Endothelial cell (in vitro differentiated cells): Measurements from ENCODE around the gene OMA1. TPM values are rescaled to one million over a fixed set of nuclear protein-coding genes. Genes with fewer than 3 reads are reported as not detected.

ENCODE experiments used
- DNase-seq: peaks from one replicate; pipeline ENCODE4 v3.0.0; 2021; ENCODE audit warnings: low spot score
- H3K27ac Mint-ChIP-seq: one replicate; pipeline ENCODE4 v1.8.0; 2021; ENCODE audit warnings: mixed read lengths, inconsistent platforms; ENCODE audit not compliant: unreplicated experiment
- H3K27me3 Mint-ChIP-seq: one replicate; pipeline ENCODE4 v1.8.0; 2021; ENCODE audit warnings: mild to moderate bottlenecking, moderate library complexity, mixed read lengths, inconsistent platforms; ENCODE audit not compliant: unreplicated experiment
- H3K36me3 Mint-ChIP-seq: one replicate; pipeline ENCODE4 v1.8.0; 2021; ENCODE audit warnings: mild to moderate bottlenecking, low read depth, mixed read lengths, inconsistent platforms; ENCODE audit not compliant: unreplicated experiment
- H3K4me1 Mint-ChIP-seq: one replicate; pipeline ENCODE4 v1.8.0; 2021; ENCODE audit warnings: mild to moderate bottlenecking, mixed read lengths, inconsistent platforms; ENCODE audit not compliant: unreplicated experiment
- H3K4me3 Mint-ChIP-seq: one replicate; pipeline ENCODE4 v1.8.0; 2021; ENCODE audit warnings: mild to moderate bottlenecking, mixed read lengths, inconsistent platforms; ENCODE audit not compliant: unreplicated experiment
- H3K9me3 Mint-ChIP-seq: one replicate; pipeline ENCODE4 v1.8.0; 2021; ENCODE audit warnings: mixed read lengths, inconsistent platforms; ENCODE audit not compliant: unreplicated experiment
- total RNA-seq: library from RNA; stranded (reverse); fragmentation: NEBNext Ultra II Directional; extraction: Animal tissue kit (Norgen Biotek cat#: 25700); gene quantifications from one replicate; pipeline ENCODE4 v1.2.1, GENCODE V29; 2021; ENCODE audit not compliant: unreplicated experiment
- TF ChIP-seq, protein P1 (sequence below): fragments of 200-600 bp; sonication (generic); IDR thresholded peaks from one replicate; pipeline ENCODE4 v1.5.0; 2021; ENCODE audit warnings: antibody characterized with exemption; ENCODE audit not compliant: unreplicated experiment

Gene OMA1
- total RNA-seq, 1 donor from 2014 or later: 7.6 TPM

DNA sequence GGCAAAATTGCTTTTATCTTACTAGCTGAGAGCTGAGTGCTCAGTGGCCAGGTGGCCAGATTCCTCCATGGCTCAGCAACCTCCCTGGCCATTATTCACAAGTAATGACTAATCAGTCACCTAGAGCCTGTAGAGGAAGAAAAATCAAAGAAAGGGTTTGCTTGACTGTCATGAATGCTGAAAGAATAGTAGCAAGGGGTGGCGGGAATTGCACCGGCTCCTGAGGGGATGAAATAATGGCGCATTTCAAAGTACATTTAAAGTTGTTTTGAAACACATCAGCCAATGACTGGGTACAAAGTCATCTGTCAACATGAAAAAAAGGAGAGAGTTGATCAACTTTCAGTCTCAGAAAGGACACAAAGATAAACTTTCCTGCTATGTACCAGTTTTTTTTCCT is 99.5 kb downstream of the OMA1 start:
- H3K9me3 Mint-ChIP-seq: no peaks in the 10 kb centered on the region
- no peaks in the 10 kb centered on the region for H3K4me1 Mint-ChIP-seq
- DNase-seq: no peak
- no peak overlapping the region for H3K4me3 Mint-ChIP-seq
- H3K36me3 Mint-ChIP-seq: no peaks in the 10 kb centered on the region
- TF ChIP-seq, protein P1, sequence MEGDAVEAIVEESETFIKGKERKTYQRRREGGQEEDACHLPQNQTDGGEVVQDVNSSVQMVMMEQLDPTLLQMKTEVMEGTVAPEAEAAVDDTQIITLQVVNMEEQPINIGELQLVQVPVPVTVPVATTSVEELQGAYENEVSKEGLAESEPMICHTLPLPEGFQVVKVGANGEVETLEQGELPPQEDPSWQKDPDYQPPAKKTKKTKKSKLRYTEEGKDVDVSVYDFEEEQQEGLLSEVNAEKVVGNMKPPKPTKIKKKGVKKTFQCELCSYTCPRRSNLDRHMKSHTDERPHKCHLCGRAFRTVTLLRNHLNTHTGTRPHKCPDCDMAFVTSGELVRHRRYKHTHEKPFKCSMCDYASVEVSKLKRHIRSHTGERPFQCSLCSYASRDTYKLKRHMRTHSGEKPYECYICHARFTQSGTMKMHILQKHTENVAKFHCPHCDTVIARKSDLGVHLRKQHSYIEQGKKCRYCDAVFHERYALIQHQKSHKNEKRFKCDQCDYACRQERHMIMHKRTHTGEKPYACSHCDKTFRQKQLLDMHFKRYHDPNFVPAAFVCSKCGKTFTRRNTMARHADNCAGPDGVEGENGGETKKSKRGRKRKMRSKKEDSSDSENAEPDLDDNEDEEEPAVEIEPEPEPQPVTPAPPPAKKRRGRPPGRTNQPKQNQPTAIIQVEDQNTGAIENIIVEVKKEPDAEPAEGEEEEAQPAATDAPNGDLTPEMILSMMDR: no peak
- no peaks in the 10 kb centered on the region for H3K27me3 Mint-ChIP-seq
- H3K27ac Mint-ChIP-seq: no peak overlapping the region

DNA sequence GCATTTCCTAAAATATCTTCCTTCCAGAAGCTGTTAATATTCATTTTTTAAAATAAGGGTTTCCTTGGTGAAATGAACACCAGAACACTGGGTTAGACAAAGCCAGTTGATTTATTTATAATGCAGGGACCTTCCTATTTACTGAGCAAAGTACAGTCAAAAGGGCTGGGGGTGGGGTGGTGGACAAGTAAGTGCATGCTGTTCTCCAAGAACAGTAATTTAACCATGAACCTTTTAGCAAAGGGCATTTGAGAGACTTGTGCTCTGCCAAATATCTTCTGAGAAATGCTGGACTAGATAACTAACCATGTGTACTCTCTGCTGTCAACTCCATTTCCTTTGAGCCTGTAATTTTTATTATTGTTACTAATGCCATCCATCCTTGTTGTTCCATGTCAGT is 100.2 kb downstream of the OMA1 start:
- H3K27ac Mint-ChIP-seq: no peak overlapping the region
- no peak overlapping the region for H3K4me3 Mint-ChIP-seq
- H3K4me1 Mint-ChIP-seq: no peaks in the 10 kb centered on the region
- no peaks in the 10 kb centered on the region for H3K36me3 Mint-ChIP-seq
- H3K9me3 Mint-ChIP-seq: no peaks in the 10 kb centered on the region
- DNase-seq: no peak
- no peaks in the 10 kb centered on the region for H3K27me3 Mint-ChIP-seq
- TF ChIP-seq, protein P1: no peak

DNA sequence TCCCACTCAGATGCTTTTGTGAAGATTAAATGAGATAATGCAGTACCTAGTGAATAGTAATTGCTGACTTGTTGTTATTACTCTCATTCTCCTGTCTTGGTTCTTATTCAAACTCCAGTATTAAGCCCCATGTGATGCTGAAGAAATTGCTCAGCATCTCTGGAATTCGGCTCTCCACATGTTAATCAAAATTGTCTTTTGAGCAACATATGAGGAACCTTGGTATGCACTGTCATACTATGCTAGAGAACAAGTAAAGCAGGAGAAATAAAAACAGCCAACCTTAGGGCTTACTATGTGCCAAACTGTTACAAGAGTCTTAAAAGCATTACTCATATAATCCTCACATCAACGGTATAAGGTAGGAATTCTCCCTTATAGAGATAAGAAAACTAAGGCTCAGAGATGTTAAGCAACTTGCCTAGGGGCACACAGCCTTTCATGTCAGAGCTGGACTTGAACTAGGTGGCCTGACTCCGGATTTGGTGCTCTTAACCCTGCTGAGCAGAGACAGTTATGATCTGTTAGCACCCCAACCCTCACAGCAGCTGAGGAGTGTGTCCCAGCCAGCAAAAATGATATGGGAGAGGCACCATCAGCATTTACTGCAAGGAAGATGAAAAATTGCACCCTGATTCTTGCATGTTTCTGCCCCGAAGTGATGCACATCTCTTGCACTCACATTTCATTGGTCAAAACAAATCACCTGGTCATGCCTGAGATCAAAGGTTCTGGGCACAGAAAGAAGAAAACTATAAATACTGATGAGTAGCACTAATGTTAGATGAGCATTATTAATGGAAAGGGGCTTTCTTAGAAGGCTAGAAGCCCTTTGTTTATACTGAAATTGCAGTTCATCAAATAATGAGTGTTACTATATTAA is 102.3 kb downstream of the OMA1 start:
- Mint-ChIP-seq H3K27me3 (no peaks in the 10 kb centered on the region), H3K27ac (no peak overlapping the region), H3K9me3 (no peaks in the 10 kb centered on the region), H3K36me3 (no peaks in the 10 kb centered on the region), H3K4me1 (no peaks in the 10 kb centered on the region), H3K4me3 (no peak overlapping the region)
- TF ChIP-seq, protein P1: no peak
- no peak for DNase-seq

DNA sequence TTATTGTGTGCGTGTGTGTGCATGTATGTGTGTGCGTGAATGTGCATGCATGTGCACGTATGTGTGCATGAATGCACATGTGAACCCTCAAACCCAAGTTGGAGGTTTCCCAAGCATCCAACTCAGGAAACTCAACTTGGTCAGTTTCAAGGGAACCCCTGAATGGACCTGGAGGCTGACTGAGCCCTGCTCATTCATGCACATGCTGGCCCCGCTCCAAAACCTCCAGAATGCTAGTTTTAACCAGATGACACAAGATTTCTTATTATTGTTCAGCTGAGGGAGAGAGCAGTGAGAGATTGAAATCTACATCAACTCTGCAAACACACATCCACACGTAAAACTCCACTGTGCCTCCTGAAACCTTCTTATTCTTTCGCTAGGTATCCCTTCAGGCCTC is 104.4 kb downstream of the OMA1 start:
- Mint-ChIP-seq H3K27me3 (no peaks in the 10 kb centered on the region), H3K27ac (no peak overlapping the region), H3K4me1 (no peaks in the 10 kb centered on the region), H3K36me3 (no peaks in the 10 kb centered on the region), H3K9me3 (no peaks in the 10 kb centered on the region), H3K4me3 (no peak overlapping the region)
- TF ChIP-seq, protein P1: no peak
- no peak for DNase-seq

DNA sequence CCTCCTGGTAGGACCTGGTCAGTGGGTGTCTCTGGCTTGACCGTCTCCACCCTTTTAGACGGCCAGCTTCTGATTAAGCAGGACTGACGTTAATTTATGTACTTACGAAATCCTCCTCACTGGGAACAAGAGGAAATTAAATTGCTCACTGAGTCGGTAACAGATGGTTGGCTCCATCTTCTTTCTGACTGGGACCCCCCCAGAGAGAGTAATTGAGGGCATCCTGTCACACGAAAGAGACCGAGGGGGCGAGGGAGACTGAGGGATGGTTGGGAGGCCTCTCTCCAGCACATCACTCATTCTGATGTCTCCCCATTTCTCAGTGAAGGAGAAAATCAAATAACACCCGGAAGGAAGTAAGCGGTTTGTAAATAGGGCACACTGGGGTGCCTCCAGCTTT is 104.8 kb downstream of the OMA1 start:
- H3K4me1 Mint-ChIP-seq: no peaks in the 10 kb centered on the region

More for the DNA sequence above, 104.8 kb downstream of the OMA1 start:
- Mint-ChIP-seq H3K4me3 (no peak overlapping the region), H3K36me3 (no peaks in the 10 kb centered on the region), H3K9me3 (no peaks in the 10 kb centered on the region), H3K27me3 (no peaks in the 10 kb centered on the region), H3K27ac (no peak overlapping the region)
- DNase-seq: no peak
- TF ChIP-seq, protein P1: no peak
